ENCODE results near the gene MAGEH1.

- TF ChIP-seq CTCF (IDR thresholded peaks at IDR 0.05) (no peak), POLR2A (IDR thresholded peaks at IDR 0.05) (no peak)
Measured at GRCh38 chrX:55484948-55485347, 33.0 kb downstream of the MAGEH1 start.

All from testis (tissue), 2 donors.